ENCODE data around the gene PROB1.

PROB1 gene

DNA sequence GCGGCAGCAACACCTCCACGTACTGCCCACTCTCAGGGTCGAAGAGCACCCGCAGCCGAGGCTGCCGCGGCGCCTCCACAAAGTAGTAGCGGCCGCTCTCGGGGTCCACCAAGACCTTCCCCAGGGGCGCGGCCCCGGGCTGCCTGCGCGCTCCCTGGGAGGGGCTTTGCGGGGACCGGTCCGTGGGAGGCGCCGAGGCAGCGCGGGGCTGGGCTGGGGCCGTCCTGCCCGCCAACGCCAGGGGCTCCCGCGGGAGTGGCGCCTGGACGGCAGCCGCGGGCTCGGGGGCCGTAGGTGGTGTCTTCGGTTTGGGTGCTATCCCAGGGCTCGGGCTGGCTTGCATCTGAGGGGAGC lies 2.6 kb downstream of the PROB1 start:
- Histone ChIP-seq H3K36me3 (ENCODE audit: low read depth) (no peaks in the 10 kb centered on the region), H3K27ac (ENCODE audit: poor library complexity, severe bottlenecking) (peak overlapping the region; percentile 60), H3K27me3 (ENCODE audit: insufficient read depth, poor library complexity, severe bottlenecking) (no peaks in the 10 kb centered on the region), H3K4me1 (ENCODE audit: insufficient read depth, poor library complexity, severe bottlenecking) (peaks cover 12% of the 10 kb centered on the region), H3K9me3 (ENCODE audit: severe bottlenecking) (no peaks in the 10 kb centered on the region), H3K4me3 (ENCODE audit: severe bottlenecking) (no peak overlapping the region)
- TF ChIP-seq, protein P1, sequence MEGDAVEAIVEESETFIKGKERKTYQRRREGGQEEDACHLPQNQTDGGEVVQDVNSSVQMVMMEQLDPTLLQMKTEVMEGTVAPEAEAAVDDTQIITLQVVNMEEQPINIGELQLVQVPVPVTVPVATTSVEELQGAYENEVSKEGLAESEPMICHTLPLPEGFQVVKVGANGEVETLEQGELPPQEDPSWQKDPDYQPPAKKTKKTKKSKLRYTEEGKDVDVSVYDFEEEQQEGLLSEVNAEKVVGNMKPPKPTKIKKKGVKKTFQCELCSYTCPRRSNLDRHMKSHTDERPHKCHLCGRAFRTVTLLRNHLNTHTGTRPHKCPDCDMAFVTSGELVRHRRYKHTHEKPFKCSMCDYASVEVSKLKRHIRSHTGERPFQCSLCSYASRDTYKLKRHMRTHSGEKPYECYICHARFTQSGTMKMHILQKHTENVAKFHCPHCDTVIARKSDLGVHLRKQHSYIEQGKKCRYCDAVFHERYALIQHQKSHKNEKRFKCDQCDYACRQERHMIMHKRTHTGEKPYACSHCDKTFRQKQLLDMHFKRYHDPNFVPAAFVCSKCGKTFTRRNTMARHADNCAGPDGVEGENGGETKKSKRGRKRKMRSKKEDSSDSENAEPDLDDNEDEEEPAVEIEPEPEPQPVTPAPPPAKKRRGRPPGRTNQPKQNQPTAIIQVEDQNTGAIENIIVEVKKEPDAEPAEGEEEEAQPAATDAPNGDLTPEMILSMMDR (IDR thresholded peaks at IDR 0.05; ENCODE audit: poor library complexity, severe bottlenecking) = no peak
- ATAC-seq (ENCODE audit: low read depth) = no peak
- no peak for DNase-seq (ENCODE audit: low spot score)

DNA sequence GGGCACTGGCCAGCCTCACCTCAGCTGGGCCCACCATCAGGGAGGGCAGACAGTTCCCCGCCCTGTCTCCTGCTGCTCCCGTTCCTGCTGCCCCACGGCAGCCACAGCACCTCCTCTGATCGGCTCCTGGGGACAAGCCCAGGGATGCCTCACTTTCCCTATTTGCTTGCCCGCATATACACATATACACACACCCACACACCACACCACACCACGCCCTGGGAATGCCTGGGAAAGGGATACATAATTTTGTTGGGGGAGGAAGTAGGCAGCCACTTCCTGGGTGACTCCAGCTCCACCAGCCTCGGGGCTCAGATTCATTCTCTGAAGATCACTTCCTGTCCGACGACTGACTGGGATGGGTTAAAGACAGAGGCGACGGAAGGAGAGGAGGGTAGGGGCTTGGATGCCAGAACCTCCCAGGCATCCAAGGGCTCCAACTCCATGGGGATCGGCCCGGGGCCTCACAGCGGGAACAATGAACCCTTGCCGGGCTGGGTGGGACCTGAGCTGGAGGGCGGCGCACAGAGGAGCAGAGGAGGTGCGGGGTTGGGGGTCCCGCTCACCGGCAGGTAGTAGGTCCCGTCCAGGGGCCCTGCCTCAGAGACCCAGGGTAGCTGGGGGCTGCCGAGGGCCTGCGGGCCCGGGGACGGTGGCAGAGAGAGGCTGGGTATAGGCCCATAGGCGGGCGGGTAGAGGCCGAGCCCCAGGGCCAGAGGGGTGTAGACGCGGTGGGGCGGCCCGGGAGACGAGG lies 3.2 kb downstream of the PROB1 start:
- Histone ChIP-seq H3K36me3 (ENCODE audit: low read depth) (no peaks in the 10 kb centered on the region), H3K27ac (ENCODE audit: poor library complexity, severe bottlenecking) (peak overlapping the region; percentile 60), H3K9me3 (ENCODE audit: severe bottlenecking) (no peaks in the 10 kb centered on the region), H3K27me3 (ENCODE audit: insufficient read depth, poor library complexity, severe bottlenecking) (no peaks in the 10 kb centered on the region), H3K4me3 (ENCODE audit: severe bottlenecking) (no peak overlapping the region), H3K4me1 (ENCODE audit: insufficient read depth, poor library complexity, severe bottlenecking) (peaks cover 12% of the 10 kb centered on the region)
- ATAC-seq (ENCODE audit: low read depth) (peak; percentile 78), DNase-seq (ENCODE audit: low spot score) (peak; percentile 86)
- TF ChIP-seq, protein P1 (IDR thresholded peaks at IDR 0.05; ENCODE audit: poor library complexity, severe bottlenecking) = no peak

DNA sequence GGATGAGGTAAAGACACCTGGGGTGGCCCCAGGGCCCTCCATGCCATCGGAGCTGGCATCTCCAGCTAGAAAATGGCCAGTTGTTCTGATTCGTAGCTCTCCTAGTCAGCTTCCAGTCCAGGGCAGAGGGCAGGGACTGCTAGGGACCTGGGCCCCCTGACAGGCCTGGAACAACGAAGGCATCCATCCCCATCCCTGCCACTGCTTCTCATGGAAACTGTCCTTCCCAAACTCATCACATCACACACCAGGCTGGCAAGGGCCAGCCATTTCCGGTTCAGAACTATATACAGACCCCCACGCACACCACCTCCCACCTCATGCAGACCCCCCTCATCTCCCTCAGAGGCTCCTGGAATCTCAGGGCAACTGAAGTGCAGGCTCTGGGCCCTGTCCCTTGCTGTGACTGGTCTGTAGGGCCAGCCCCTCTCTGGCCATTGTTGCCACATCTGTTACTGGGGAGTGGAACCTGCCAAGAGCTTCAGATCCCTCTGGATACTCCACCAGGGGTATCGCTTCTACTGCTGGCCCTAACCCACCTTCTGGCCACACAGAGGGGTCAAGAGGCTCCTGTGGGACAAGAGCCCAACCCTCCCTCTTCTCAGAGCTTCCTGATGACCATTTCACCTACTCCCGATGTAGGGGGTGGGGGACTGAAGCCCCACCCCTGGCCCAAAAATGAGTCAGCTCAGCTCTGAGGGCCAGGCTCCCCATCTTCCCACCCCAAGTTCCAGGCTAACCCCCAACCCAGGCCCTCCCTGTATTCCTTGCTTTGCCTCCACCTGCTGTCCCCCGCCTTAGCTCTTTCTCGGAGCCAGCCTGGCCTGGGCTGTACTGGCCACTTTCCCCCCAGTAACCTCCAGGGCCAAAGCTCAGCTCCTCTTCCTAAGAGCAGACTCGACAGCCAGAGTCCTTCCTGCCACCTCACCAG lies 4.0 kb downstream of the PROB1 start:
- Histone ChIP-seq H3K27ac (ENCODE audit: poor library complexity, severe bottlenecking) (peak overlapping the region; percentile 60), H3K36me3 (ENCODE audit: low read depth) (no peaks in the 10 kb centered on the region), H3K4me3 (ENCODE audit: severe bottlenecking) (no peak overlapping the region), H3K4me1 (ENCODE audit: insufficient read depth, poor library complexity, severe bottlenecking) (peaks cover 17% of the 10 kb centered on the region), H3K9me3 (ENCODE audit: severe bottlenecking) (no peaks in the 10 kb centered on the region), H3K27me3 (ENCODE audit: insufficient read depth, poor library complexity, severe bottlenecking) (no peaks in the 10 kb centered on the region)
- TF ChIP-seq, protein P1 (IDR thresholded peaks at IDR 0.05; ENCODE audit: poor library complexity, severe bottlenecking) = no peak
- ATAC-seq (ENCODE audit: low read depth) (no peak), DNase-seq (ENCODE audit: low spot score) (no peak)

DNA sequence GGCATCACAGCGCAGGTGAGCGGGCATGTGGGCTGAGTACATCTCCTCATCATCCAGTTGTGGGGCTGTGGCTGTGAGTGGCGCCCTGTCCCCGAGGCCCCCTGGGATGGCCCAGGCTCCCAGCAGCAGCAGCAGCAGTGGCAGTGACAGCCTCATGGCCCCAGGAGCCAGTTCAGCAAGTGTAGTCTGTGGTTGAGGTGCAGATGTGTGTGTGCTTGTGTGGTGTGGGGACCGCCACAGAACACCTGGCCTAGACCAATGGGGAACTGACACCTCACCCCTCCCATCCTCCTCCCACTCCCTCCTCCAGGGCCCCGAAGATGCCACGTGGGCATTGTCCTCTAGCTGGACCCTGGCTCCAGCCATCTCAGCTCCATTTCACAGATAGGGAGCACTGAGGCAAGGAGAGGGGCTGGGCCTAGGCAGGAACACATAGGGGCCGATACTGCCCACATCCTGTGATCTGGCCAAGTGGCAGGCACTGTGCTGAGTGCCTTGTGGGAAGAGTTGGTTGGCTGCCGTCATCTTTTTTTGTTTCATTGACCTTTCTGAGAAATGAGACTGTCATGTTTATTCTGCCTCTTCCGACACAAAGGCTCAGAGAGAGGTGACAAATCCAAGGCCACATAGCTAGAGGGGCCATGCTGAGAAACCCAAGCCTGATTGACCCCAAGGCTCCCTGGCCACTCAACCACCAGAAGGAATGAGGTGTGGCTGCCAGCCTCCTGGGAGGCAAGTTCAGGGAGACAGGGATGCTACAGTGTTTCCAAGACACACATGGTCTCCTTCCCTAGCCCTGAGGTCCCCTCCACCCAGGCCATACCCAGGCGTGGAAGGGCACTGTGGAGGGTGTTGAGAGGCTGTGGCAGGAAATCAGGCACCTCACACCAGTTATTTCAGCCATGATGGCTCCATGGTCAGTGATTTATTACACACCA lies 4.9 kb downstream of the PROB1 start, which contains the start of gene MZB1:
Gene MZB1 (minus strand): TSS at position 213 of the 938 bp plus-strand sequence. CDS start 57 bp downstream, at position 156.
- Histone ChIP-seq H3K27me3 (ENCODE audit: insufficient read depth, poor library complexity, severe bottlenecking) (no peaks in the 10 kb centered on the region), H3K4me3 (ENCODE audit: severe bottlenecking) (no peak within 1 kb of the TSS), H3K27ac (ENCODE audit: poor library complexity, severe bottlenecking) (peak within 1 kb of the TSS; percentile 60), H3K36me3 (ENCODE audit: low read depth) (no peaks in the 10 kb centered on the region), H3K4me1 (ENCODE audit: insufficient read depth, poor library complexity, severe bottlenecking) (peaks cover 23% of the 10 kb centered on the region), H3K9me3 (ENCODE audit: severe bottlenecking) (no peaks in the 10 kb centered on the region)
- TF ChIP-seq, protein P1 (IDR thresholded peaks at IDR 0.05; ENCODE audit: poor library complexity, severe bottlenecking) = no peak
- ATAC-seq (ENCODE audit: low read depth) (no peak), DNase-seq (ENCODE audit: low spot score) (no peak)

All from RWPE2 (cell line).